ENCODE results near the gene NCR3LG1.

- no peak for TF ChIP-seq CTCF (IDR thresholded peaks at IDR 0.05)
- TF ChIP-seq POLR2A (IDR thresholded peaks at IDR 0.05), result no peak
- TF ChIP-seq EP300 (IDR thresholded peaks at IDR 0.05), result no peak
Measured at GRCh38 chr11:17328871-17329494, 22.6 kb upstream of the NCR3LG1 start.
